Stimulated activated naive CD8-positive, alpha-beta T cell treated with anti-CD3 and anti-CD28 coated beads, Interleukin-15, Interleukin-2, amounts not matched to agents 100 U/mL and 50 U/mL, for 24 hours (primary cell): ENCODE measurements around the gene ATAT1.

ENCODE experiments used
- ATAC-seq: fragments of 150-1000 bp; cut with Tn5 transposase; one replicate; pipeline ENCODE4 v1.10.0; 2021
- DNase-seq: peaks from one replicate; pipeline ENCODE4 v3.0.0; 2021

The ATAT1 gene

DNA sequence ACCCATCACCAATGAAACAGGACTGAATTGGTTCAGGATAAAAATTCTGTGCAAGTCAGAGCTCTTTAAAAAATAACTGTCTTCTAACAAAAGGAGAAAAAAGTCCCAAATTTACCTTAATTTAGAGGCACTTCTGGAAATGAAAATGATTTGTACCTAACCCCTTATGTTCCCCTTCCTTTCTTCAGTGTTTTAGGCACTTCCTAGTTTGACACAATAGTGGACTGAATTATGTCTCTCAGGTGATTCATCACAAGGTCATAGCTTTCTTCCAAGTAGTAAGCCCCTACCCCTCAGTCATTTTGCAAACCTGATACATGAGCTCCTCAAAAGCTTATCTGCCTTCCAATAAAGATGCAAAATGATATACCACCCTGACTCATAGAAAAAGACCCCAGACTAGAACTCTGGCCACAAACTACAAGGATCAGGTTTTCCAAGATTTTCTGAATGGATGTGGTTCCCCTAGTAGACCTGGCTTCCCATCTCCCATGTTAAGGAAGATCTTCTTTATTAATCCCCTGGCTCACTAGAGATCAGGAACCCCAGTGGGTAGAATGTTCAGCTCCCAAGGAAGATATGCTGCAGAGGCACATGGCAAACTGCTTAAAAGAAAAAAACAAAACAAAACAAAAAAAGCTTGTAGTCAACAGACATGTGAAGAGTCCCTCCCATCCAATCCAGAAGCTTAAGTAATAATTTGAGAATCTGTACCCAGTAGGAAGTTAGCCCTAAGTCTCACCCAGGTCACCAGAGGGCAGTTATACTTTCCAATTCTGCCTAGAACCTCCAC is 13.2 kb upstream of the ATAT1 start:
- DNase-seq: no peak
- ATAC-seq: no peak

DNA sequence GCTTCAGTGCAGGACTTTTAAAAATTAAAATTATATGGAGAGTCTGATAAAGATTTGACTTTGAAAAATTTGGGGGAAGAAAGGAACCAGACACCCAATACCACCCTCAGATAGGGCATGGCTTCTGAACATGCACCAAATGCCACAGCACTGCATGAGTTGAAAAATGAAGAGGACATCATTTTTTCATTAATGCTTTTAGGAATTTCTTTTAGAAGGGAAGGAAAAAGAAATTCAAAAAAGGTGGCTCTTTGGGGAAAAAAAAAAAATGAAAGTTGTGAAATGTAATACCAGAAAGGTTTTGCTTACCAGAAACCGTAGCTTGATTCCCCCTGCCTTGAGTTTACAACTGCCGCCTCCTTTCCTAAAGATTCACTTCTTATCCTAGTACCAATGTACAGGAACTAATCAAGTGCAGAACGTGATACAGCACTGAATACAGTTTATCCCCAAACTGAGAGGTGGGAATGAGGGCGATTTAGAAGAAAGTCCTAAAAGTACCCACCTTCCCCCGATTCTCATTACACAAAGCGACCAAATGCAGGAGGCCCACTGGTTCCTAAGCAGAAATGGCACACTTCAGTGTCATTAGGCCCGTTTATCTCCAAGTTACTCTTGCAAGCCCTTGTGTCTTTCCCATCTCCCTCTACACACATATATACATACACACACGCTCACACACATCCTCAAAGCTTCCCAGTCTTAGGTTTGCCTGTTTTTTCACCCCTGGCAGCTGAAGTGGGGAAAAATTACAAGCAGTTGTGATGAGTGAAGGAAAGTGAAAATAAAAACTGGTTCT is 12.4 kb upstream of the ATAT1 start:
- no peak for DNase-seq
- no peak for ATAC-seq

- ATAC-seq (peak; percentile 65), DNase-seq (peak; percentile 80)
Measured at GRCh38 chr6:30614843-30615218, 11.8 kb upstream of the ATAT1 start.

GRCh38 chr6:30615219-30615957 is 11.3 kb upstream of the ATAT1 start:
- ATAC-seq: no peak
- DNase-seq: peak; percentile 41

DNA sequence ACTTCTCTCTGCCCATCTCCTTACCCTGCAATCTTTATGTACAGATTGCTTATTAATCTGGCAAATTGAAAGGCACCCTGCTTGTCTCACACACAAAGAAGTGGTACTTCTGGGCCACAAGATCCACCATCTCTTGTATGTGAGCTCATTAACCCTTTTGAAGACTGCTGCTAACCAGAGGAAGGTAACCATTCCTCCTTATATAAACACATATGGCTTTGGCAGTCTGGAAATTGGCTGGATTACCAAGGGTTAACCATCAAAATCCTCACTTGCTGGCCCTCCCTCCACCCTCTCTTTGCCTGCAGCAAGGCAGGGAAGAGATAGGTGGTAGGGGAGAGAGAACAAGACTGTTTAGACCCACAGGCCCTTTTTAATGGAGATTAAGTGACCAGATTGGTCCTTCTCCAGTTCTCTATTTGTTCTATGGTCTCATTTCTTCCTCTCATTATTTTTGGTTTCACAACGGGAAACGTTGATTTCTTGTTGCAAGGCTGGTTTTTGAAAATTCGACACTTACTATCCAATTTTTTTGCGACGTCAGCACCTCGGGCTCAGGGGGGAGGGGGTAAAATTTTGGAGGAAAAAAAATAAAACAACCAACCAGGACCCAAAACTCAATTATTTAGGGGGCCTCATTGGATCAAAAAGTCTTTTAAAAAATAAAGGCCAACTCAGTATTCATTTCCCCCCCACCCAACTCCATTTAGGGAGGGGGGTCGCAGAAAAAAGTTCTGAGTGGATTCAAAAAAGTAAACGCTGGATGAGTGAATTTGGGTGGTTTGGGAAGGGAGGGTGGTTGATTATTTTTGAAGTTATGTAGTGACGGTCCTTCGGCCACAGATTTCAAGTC is 10.5 kb upstream of the ATAT1 start:
- DNase-seq: no peak

DNA sequence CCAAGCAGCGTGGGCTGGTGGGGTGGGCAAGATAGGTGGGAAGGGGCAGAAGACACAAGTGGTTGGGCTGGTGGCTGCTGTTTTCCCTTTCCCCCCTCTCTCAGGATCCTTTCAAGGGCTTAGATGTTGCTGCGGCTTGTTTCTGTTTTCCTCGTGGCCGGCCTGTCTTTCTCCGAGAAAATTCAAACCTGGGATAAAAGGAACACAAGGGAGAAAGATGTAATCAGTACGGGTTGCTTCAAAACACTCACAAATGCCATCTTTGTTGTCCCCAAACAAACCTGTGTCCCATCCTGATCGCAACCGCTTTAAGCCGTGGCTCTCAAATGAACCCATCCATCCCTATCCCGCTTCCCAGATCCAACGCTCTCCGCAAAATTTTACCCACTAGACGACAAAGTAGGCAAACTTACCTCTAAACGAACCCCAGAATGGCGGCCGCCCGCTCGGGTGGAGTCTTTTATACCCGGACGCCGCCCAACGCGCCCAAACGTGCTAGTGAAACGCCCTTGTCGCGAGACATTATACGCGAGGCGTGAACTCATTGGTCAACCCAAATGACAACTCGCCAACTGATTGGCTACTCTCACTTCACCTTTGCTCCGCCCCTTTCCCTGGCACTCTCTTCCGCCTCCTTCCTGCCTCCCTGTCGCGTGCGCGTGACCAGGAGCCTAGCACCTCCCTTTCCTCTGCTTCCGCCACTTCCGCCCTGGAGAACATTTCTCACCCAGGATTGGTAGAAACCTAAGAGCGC is 9.7 kb upstream of the ATAT1 start, which contains the start of gene PPP1R10:
Gene PPP1R10 (minus strand): TSS at position 433 of the 754 bp plus-strand sequence. CDS start 7,299 bp downstream, outside the sequence.
- DNase-seq: peak; percentile 96
- peak; percentile 85 for ATAC-seq

More for the DNA sequence above, 10.5 kb upstream of the ATAT1 start:
- ATAC-seq: no peak

DNA sequence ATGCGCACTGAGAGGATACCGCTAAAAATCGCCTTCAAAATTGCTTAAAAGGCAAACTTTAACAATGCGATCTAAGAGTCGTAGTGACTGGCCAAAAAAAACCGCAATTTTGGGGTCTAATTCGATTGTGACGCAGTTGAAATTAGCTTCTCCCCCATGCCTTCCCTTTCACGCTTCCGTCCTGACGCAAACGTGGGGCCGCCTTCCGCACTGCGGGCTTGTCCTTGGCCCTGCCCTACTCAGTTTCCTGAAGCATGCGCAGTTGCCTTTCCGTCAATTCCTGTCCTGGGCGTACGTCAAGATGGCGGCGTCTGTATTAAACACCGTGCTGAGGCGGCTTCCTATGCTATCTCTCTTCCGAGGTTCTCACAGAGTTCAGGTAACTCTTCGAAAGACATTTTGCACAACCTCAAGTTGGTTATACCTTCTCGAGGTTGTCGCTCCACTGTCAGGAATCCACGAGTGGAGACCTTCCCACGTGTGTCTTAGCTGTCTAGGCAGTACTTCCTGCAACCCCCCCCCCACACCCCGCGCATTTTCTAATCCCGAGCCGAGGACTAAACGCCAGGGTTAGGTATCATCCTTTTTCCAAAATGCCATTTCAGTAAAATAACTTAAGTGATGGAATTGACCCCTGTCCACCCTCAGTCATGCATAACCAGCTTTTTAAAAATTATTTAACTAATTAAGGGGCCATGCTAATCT is 9.0 kb upstream of the ATAT1 start, which contains the start of gene MRPS18B:
Gene MRPS18B (plus strand): TSS at position 276 of the 705 bp plus-strand sequence. CDS start 26 bp downstream, at position 302.
- DNase-seq: peak; percentile 96
- peak; percentile 87 for ATAC-seq

DNA sequence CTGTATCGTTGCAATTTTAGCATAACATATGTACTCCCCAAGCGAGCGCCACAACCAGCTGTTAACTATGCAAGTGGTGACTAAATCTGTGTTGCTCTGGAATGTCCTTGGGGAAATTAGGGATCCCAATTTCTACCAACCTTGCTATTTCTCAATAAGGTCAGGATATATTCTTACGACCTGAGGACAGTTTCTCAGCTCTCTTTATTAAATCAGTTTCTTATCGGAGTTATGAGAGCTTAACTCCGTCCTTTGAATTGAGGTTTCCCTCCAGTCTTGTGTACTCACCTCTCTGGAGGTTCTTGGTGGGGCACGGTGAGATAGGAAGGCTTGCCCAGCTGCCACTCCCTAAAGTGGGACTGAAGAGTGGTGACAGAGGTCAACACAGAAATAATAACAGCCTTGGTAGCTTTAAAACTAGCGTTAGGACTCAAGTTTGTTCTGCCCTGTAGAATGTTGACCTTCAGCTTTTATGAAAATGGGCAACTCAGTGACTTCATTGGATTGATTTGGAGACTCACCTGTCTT is 8.3 kb upstream of the ATAT1 start:
- ATAC-seq (no peak), DNase-seq (no peak)

- DNase-seq (no peak), ATAC-seq (no peak)
Measured at GRCh38 chr6:30619561-30619960, 7.1 kb upstream of the ATAT1 start.

DNA sequence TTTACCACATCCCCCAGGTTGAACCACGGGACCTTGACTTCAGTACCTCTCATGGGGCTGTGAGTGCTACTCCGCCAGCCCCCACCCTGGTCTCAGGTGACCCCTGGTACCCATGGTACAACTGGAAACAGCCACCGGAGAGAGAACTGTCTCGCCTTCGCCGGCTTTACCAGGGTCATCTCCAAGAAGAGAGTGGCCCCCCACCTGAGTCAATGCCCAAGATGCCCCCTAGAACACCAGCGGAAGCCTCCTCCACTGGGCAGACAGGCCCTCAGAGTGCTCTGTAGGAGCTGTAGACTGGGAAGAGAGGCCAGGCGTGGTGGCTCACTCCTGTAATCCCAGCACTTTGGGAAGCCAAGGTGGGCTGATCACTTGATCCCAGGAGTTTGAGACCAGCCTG is 1.2 kb upstream of the ATAT1 start:
- DNase-seq (no peak), ATAC-seq (no peak)

GRCh38 chr6:30635834-30636233 is 9.2 kb downstream of the ATAT1 start:
- ATAC-seq (no peak), DNase-seq (no peak)

- DNase-seq (no peak), ATAC-seq (peak; percentile 58)
Measured at GRCh38 chr6:30640481-30640880, 13.8 kb downstream of the ATAT1 start.

- no peak for ATAC-seq
- no peak for DNase-seq
Measured at GRCh38 chr6:30641048-30641447, 14.4 kb downstream of the ATAT1 start.

- DNase-seq: no peak
Measured at GRCh38 chr6:30643656-30644055, 17.0 kb downstream of the ATAT1 start.

DNA sequence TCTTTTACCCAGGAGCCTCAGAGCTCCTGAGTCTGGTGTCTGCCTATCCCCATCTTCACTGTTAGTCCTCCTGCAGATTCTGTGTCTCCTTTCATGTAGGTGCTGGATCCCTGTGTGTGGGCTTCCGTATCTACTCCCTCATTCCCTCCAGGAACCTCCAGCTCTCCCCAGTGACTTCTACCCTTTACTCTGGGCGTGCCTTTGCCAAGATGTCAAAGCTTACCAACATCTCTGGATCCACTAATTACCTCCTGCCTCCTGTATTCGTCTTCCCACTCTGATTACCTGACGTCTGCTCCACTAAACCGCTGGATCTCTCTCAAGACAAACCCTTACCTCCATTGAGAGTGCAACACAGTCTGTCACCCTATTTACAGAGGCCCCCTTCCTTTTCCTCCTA is 18.1 kb downstream of the ATAT1 start:
- no peak for ATAC-seq
- no peak for DNase-seq

More at GRCh38 chr6:30643656-30644055, 17.0 kb downstream of the ATAT1 start:
- no peak for ATAC-seq

DNA sequence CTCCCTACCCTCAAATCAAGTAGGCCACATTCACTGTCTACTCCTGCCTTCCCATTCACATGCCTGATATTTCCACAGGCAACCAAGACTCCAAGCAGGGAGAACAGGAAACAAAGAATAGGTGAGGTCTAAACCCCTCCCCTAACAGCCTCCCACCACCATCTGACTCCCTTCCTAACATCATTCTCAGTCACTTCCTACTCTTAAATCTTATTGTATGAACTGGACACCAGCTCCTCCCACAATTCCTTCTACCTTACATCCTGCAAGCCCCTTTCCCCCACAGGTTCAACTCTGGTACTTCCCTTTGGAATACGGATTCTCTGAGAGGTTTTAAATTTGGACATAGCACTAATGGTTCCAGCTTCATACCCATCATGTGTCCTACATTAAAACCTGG is 19.3 kb downstream of the ATAT1 start:
- no peak for DNase-seq
- no peak for ATAC-seq

GRCh38 chr6:30646450-30647241 is 20.0 kb downstream of the ATAT1 start, which contains the start of gene C6orf136:
Gene C6orf136, plus strand, starts transcription at chr6:30647133. Its CDS starts 99 bp downstream, at chr6:30647232.
- DNase-seq: peak; percentile 94
- peak; percentile 79 for ATAC-seq

- peak; percentile 81 for ATAC-seq
- DNase-seq: peak; percentile 84
Measured at GRCh38 chr6:30647242-30648116, 20.8 kb downstream of the ATAT1 start.
